ENCODE results near the gene PDSS2. TPM values are rescaled to one million over a fixed set of nuclear protein-coding genes. Genes with fewer than 3 reads are reported as not detected.

Gene PDSS2
- polyA plus RNA-seq, 1 of the 3 experiments (the other 2 are of a cell fraction): 5.6 TPM

DNA sequence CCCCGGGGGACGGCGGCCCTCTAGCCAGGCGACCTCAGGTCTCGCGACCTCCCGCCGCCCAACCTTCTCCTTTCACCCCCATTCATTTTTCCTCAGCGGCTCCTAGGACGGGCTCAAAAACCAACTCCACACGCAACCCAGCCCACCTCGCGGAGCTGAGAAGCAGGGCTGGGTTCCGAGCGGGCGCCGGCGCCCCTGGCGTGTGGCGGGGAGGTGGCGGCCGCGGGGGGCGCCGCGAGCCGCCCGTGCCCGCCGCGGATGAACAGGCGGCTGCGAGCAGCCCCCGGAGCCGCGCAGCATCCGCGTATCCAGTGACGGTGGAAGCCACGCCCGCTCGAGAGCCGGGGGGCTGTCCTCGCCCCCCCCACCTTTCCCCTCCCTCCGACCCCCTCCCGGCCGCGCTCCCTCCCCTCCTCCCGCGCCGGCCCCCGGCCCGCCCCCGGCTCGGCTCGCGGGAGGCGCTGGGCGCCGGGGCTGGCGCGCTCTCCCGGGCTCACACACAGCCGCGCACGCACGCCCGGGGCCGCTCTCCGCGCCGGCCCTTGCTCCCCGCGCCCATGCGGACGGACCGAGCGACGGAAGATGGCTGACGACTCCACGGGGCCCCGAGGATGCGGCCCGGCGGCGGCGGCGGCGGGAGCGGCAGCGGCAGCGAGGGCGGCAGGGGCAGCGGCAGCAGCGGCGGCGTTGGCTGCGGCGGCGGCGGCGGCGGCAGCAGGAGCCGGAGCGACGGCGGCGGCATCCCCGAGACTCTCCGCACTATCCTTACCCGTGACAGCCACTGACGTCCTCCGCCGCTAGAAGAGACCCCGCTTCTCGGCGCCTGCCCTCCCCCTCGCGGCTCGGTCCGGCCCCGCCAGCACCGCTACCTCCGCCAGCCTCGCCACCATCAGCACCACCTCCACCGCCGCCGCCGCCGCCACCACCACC, 30.5 kb upstream of the PDSS2 start, which contains the start of gene SOBP:
TSS of gene SOBP (plus strand) at position 482 of the 930 bp plus-strand sequence. CDS start 500 bp downstream, outside the sequence.
- H3K9me3 ChIP-seq: no peaks in the 10 kb centered on the region
- H3K27ac ChIP-seq (ENCODE audit: low read depth in 2 of 2, low read length in 1 of 2): peak within 1 kb of the TSS; percentile 40 to 81; a peak in 3 of 4 replicates
- DNase-seq: peak; percentile 96
- H3K9ac ChIP-seq: peak within 1 kb of the TSS; percentile 59; the same call in 1 of the 2 replicates
- H3K4me2 ChIP-seq: peak within 1 kb of the TSS; percentile 91
- H3K4me1 ChIP-seq (ENCODE audit: control insufficient read depth in 1 of 2, insufficient read depth in 2 of 2, low read depth in 1 of 2, low read length in 1 of 2): peaks cover 13 to 23% of the 10 kb centered on the region in 2 experiments
- no peaks in the 10 kb centered on the region for H3K79me2 ChIP-seq (ENCODE audit: insufficient read depth)
- no peaks in the 10 kb centered on the region for H3K9me2 ChIP-seq
- H2AFZ ChIP-seq (ENCODE audit: low read depth): peak within 1 kb of the TSS; percentile 85
- H3K36me3 ChIP-seq (replicated peaks in 1 of 2; ENCODE audit: control insufficient read depth in 1 of 2, insufficient read depth in 2 of 2, low read length in 1 of 2): no peaks in the 10 kb centered on the region
- peaks cover 4% of the 10 kb centered on the region; the same call in 1 of the 2 replicates for H4K20me1 ChIP-seq (ENCODE audit: insufficient read depth)
- peaks cover 7% of the 10 kb centered on the region for H3F3A ChIP-seq (replicated peaks; ENCODE audit: insufficient read depth)
- H3K4me3 ChIP-seq (ENCODE audit: low read depth in 2 of 2, low read length in 1 of 2): peak within 1 kb of the TSS; percentile 59 to 83
- WGBS (ENCODE audit: low lambda C conversion rate): 0% methylated on average over 24 of the region's 130 CpGs
- CTCF ChIA-PET: interaction anchor here (0.6 to 8.3 kb wide), 26 partner anchors 9 to 376 kb away, joined by 3 to 35 read pairs (median 4); partner anchors contain the start of gene PDSS2
- H3K27me3 ChIP-seq (ENCODE audit: insufficient read depth): no peaks in the 10 kb centered on the region
- POLR2A ChIA-PET: interaction anchor here (0.9 to 2.7 kb wide), 10 partner anchors 17 to 182 kb away, joined by 3 to 21 read pairs (median 4); partner anchors contain the start of gene PDSS2
- TF ChIP-seq JUND (IDR thresholded peaks at IDR 0.05) (no peak), ELF1 (IDR thresholded peaks at IDR 0.05) (no peak), SMC3 (IDR thresholded peaks at IDR 0.05; ENCODE audit: low read depth, low read length) (no peak), MXI1 (IDR thresholded peaks at IDR 0.05; ENCODE audit: low read depth, low read length) (peak; percentile 12; the same call in 1 of the 2 replicates)
- TF ChIP-seq, protein P1, sequence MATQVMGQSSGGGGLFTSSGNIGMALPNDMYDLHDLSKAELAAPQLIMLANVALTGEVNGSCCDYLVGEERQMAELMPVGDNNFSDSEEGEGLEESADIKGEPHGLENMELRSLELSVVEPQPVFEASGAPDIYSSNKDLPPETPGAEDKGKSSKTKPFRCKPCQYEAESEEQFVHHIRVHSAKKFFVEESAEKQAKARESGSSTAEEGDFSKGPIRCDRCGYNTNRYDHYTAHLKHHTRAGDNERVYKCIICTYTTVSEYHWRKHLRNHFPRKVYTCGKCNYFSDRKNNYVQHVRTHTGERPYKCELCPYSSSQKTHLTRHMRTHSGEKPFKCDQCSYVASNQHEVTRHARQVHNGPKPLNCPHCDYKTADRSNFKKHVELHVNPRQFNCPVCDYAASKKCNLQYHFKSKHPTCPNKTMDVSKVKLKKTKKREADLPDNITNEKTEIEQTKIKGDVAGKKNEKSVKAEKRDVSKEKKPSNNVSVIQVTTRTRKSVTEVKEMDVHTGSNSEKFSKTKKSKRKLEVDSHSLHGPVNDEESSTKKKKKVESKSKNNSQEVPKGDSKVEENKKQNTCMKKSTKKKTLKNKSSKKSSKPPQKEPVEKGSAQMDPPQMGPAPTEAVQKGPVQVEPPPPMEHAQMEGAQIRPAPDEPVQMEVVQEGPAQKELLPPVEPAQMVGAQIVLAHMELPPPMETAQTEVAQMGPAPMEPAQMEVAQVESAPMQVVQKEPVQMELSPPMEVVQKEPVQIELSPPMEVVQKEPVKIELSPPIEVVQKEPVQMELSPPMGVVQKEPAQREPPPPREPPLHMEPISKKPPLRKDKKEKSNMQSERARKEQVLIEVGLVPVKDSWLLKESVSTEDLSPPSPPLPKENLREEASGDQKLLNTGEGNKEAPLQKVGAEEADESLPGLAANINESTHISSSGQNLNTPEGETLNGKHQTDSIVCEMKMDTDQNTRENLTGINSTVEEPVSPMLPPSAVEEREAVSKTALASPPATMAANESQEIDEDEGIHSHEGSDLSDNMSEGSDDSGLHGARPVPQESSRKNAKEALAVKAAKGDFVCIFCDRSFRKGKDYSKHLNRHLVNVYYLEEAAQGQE (IDR thresholded peaks at IDR 0.05; ENCODE audit: low read depth, low read length): no peak

DNA sequence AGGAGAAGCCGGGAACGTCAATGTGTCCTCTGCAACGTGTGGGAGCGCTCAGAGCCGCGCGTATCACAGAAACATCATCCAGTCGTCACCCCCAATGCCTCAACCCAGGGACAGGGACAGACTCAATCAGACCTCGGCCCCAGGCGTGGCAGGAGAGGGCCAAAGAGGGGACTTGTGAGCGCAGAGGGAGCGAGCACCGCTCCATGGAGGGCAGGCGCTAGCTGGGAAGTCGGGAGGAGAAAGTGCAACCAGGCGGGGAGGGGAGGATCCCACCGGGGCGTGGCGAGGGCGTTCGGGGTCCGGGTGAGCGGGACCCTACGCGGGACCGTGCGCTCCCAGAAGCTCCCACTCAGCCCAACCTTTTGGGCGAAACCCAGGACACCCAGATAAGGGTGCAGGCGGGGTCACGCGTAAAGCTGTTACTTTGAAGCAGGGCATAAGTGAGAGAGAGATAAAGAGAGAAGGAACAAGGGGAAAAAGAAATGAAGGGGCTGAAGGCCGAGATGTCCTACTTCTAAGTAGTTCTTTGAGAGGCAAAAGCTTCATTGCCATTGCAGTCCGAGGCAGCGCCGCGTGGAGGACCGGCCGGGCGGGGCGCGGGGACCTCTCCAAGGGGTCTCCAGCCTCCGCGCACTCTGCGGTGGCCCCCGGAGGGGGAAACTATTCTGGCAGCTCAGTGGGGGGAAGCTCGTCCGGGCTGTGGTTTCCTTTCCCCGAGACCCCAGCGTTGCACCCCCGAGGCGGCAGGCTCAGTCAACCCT, 29.7 kb upstream of the PDSS2 start:
- Histone ChIP-seq H3K4me3 (ENCODE audit: low read depth in 2 of 2, low read length in 1 of 2) (peak overlapping the region; percentile 59 to 83), H3K4me1 (ENCODE audit: control insufficient read depth in 1 of 2, insufficient read depth in 2 of 2, low read depth in 1 of 2, low read length in 1 of 2) (peaks cover 11 to 20% of the 10 kb centered on the region in 2 experiments), H3F3A (replicated peaks; ENCODE audit: insufficient read depth) (peaks cover 6% of the 10 kb centered on the region), H3K36me3 (replicated peaks in 1 of 2; ENCODE audit: control insufficient read depth in 1 of 2, insufficient read depth in 2 of 2, low read length in 1 of 2) (no peaks in the 10 kb centered on the region), H3K79me2 (ENCODE audit: insufficient read depth) (no peaks in the 10 kb centered on the region), H3K27me3 (ENCODE audit: insufficient read depth) (no peaks in the 10 kb centered on the region), H3K27ac (ENCODE audit: low read depth in 2 of 2, low read length in 1 of 2) (peak overlapping the region; percentile 30 to 81; a peak in 2 of 4 replicates), H3K9ac (peak overlapping the region; percentile 35; the same call in 1 of the 2 replicates), H3K9me2 (no peaks in the 10 kb centered on the region), H3K4me2 (peak overlapping the region; percentile 91), H2AFZ (ENCODE audit: low read depth) (peak overlapping the region; percentile 81), H3K9me3 (no peaks in the 10 kb centered on the region), H4K20me1 (ENCODE audit: insufficient read depth) (peaks cover 4% of the 10 kb centered on the region; the same call in 1 of the 2 replicates)
- 0% methylated on average over 24 of the region's 51 CpGs for WGBS (ENCODE audit: low lambda C conversion rate)
- ChIA-PET POLR2A (interaction anchor here (0.9 to 2.7 kb wide), 10 partner anchors 16 to 182 kb away, joined by 3 to 21 read pairs (median 4); partner anchors contain the start of gene PDSS2), CTCF (interaction anchor here (0.6 to 8.3 kb wide), 27 partner anchors 8 to 375 kb away, joined by 3 to 35 read pairs (median 3); partner anchors contain the start of gene PDSS2)
- peak; percentile 82 for DNase-seq
- peak; percentile 22; the same call in 1 of the 2 replicates for TF ChIP-seq RAD21 (IDR thresholded peaks at IDR 0.05; ENCODE audit: low read length)
- TF ChIP-seq MEF2A (IDR thresholded peaks at IDR 0.05; ENCODE audit: borderline replicate concordance, low read depth): no peak
- TF ChIP-seq FOXJ3 (CRISPR knock-in tag; IDR thresholded peaks at IDR 0.05): no peak
- TF ChIP-seq RXRA (IDR thresholded peaks at IDR 0.05; ENCODE audit: borderline replicate concordance, low read depth): no peak
- TF ChIP-seq CHD2 (IDR thresholded peaks at IDR 0.05; ENCODE audit: low read length, partially characterized antibody): no peak
- TF ChIP-seq, protein P2, sequence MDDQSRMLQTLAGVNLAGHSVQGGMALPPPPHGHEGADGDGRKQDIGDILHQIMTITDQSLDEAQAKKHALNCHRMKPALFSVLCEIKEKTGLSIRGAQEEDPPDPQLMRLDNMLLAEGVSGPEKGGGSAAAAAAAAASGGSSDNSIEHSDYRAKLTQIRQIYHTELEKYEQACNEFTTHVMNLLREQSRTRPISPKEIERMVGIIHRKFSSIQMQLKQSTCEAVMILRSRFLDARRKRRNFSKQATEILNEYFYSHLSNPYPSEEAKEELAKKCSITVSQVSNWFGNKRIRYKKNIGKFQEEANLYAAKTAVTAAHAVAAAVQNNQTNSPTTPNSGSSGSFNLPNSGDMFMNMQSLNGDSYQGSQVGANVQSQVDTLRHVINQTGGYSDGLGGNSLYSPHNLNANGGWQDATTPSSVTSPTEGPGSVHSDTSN (IDR thresholded peaks at IDR 0.05): no peak
- no peak for TF ChIP-seq GATA2 (CRISPR knock-in tag; IDR thresholded peaks at IDR 0.05)
- no peak for TF ChIP-seq POLR2AphosphoS5 (IDR thresholded peaks at IDR 0.05; ENCODE audit: low read depth, low read length)
- no peak for TF ChIP-seq NFIC (IDR thresholded peaks at IDR 0.05; ENCODE audit: borderline replicate concordance)
- no peak for TF ChIP-seq EZH2phosphoT487 (IDR thresholded peaks at IDR 0.05; ENCODE audit: borderline replicate concordance, low read depth)
- TF ChIP-seq EP300 (IDR thresholded peaks at IDR 0.05; ENCODE audit: borderline replicate concordance in 1 of 2, low read depth in 1 of 2, low read length in 1 of 2): no peak
- no peak for TF ChIP-seq NRF1 (IDR thresholded peaks at IDR 0.05; ENCODE audit: low read depth, low read length)
- no peak for TF ChIP-seq TAF1 (IDR thresholded peaks at IDR 0.05; ENCODE audit: borderline replicate concordance, low read depth, low read length)
- TF ChIP-seq MXI1 (IDR thresholded peaks at IDR 0.05; ENCODE audit: low read depth, low read length): peak; percentile 54; the same call in 1 of the 2 replicates
